Muscle of leg (tissue), 11 donors: ENCODE measurements around the gene PIMREG. TPM values are rescaled to one million over a fixed set of nuclear protein-coding genes. Genes with fewer than 3 reads are reported as not detected.

ENCODE experiments used
- DNase-seq: peaks from one replicate; pipeline ENCODE4 v3.0.0; 2013
- H3K27ac ChIP-seq: one replicate; pipeline ENCODE4 v1.5.1; 2013; ENCODE audit warnings: mild to moderate bottlenecking, low read length, control low read depth
- H3K27me3 ChIP-seq: one replicate; pipeline ENCODE4 v1.6.1; 2013; ENCODE audit warnings: low read length; ENCODE audit not compliant: control insufficient read depth, insufficient read depth
- H3K36me3 ChIP-seq: one replicate; pipeline ENCODE4 v1.6.1; 2013; ENCODE audit warnings: low read length; ENCODE audit not compliant: control insufficient read depth, insufficient read depth
- H3K4me1 ChIP-seq: one replicate; pipeline ENCODE4 v1.6.1; 2013; ENCODE audit warnings: low read length; ENCODE audit not compliant: control insufficient read depth, insufficient read depth
- H3K4me3 ChIP-seq: one replicate; pipeline ENCODE4 v1.5.1; 2013; ENCODE audit warnings: low read length, control low read depth
- H3K9me3 ChIP-seq: replicated peaks from 2 replicates; pipeline ENCODE4 v1.6.1; 2013; ENCODE audit warnings: low read depth, low read length; ENCODE audit not compliant: control insufficient read depth
- WGBS: methylation state at CpG from one replicate; pipeline ENCODE4 v1.1.5; 2013; ENCODE audit warnings: missing lambda C conversion rate; ENCODE audit not compliant: insufficient coverage; 5-methylcytosine and 5-hydroxymethylcytosine counted together
- polyA plus RNA-seq, 8 donors: library from polyadenylated mRNA; unstranded; fragments of 120-200 nt; gene quantifications; one replicate each; pipeline versions ENCODE4 v1.2.1 to v1.2.3, GENCODE V29; 2013; ENCODE audit warnings: inconsistent platforms in 1 of 8, low replicate concordance in 1 of 8; ENCODE audit not compliant: insufficient read length in 8 of 8, insufficient read depth in 1 of 8
- total RNA-seq: library from RNA; stranded (reverse); fragments of 120-200 nt; gene quantifications from one replicate; pipeline ENCODE4 v1.2.4, GENCODE V29; 2013

The PIMREG gene
- total and polyA plus RNA-seq, 9 donors, result 11.3 to 22.9 (median 19.0) TPM

GRCh38 chr17:6421700-6422604 is 22.3 kb upstream of the PIMREG start:
- H3K27me3 ChIP-seq, result peaks cover 9% of the 10 kb centered on the region

GRCh38 chr17:6422654-6423241 is 21.5 kb upstream of the PIMREG start:
- H3K27ac ChIP-seq, result no peak overlapping the region
- no peaks in the 10 kb centered on the region for H3K9me3 ChIP-seq
- WGBS, result 61% methylated on average over 12 of the region's 13 CpGs
- peaks cover 12% of the 10 kb centered on the region for H3K27me3 ChIP-seq
- DNase-seq, result no peak
- H3K4me1 ChIP-seq, result no peaks in the 10 kb centered on the region
- H3K36me3 ChIP-seq, result no peaks in the 10 kb centered on the region
- no peak overlapping the region for H3K4me3 ChIP-seq

More at GRCh38 chr17:6421700-6422604, 22.3 kb upstream of the PIMREG start:
- no peaks in the 10 kb centered on the region for H3K9me3 ChIP-seq
- peaks cover 3% of the 10 kb centered on the region for H3K4me1 ChIP-seq
- H3K4me3 ChIP-seq, result no peak overlapping the region
- peak; percentile 75 for DNase-seq
- no peak overlapping the region for H3K27ac ChIP-seq
- H3K36me3 ChIP-seq, result no peaks in the 10 kb centered on the region
- 18% methylated on average over 10 of the region's 13 CpGs for WGBS

GRCh38 chr17:6423931-6424330 is 20.3 kb upstream of the PIMREG start:
- no peaks in the 10 kb centered on the region for H3K4me1 ChIP-seq
- peaks cover 12% of the 10 kb centered on the region for H3K27me3 ChIP-seq
- H3K36me3 ChIP-seq, result no peaks in the 10 kb centered on the region
- no peak overlapping the region for H3K4me3 ChIP-seq
- WGBS, result 83% methylated on average over 6 of the region's 14 CpGs
- H3K27ac ChIP-seq, result no peak overlapping the region
- no peaks in the 10 kb centered on the region for H3K9me3 ChIP-seq
- DNase-seq, result no peak

- Histone ChIP-seq H3K27me3 (peaks cover 10% of the 10 kb centered on the region), H3K4me3 (no peak overlapping the region), H3K36me3 (no peaks in the 10 kb centered on the region), H3K27ac (no peak overlapping the region), H3K4me1 (no peaks in the 10 kb centered on the region), H3K9me3 (no peaks in the 10 kb centered on the region)
- no peak for DNase-seq
- 89% methylated on average over 16 of the region's 18 CpGs for WGBS
Measured at GRCh38 chr17:6425407-6425806, 18.8 kb upstream of the PIMREG start.

GRCh38 chr17:6426356-6427101 is 17.7 kb upstream of the PIMREG start:
- Histone ChIP-seq H3K4me3 (no peak overlapping the region), H3K9me3 (peaks cover 3% of the 10 kb centered on the region), H3K36me3 (no peaks in the 10 kb centered on the region), H3K4me1 (no peaks in the 10 kb centered on the region), H3K27ac (no peak overlapping the region), H3K27me3 (peaks cover 9% of the 10 kb centered on the region)
- DNase-seq, result no peak
- WGBS, result 81% methylated on average over 16 of the region's 25 CpGs

- Histone ChIP-seq H3K4me1 (no peaks in the 10 kb centered on the region), H3K36me3 (no peaks in the 10 kb centered on the region), H3K27ac (no peak overlapping the region), H3K4me3 (no peak overlapping the region), H3K27me3 (peaks cover 9% of the 10 kb centered on the region), H3K9me3 (peaks cover 3% of the 10 kb centered on the region)
- no CpG with 5 or more reads among the region's 7 CpGs for WGBS
- peak; percentile 29 for DNase-seq
Measured at GRCh38 chr17:6427279-6427781, 16.9 kb upstream of the PIMREG start.

- H3K9me3 ChIP-seq, result peaks cover 3% of the 10 kb centered on the region
- no peak for DNase-seq
- no peak overlapping the region for H3K4me3 ChIP-seq
- whole genome bisulfite sequencing, result 90% methylated on average over 15 of the region's 17 CpGs
- H3K27me3 ChIP-seq, result peaks cover 7% of the 10 kb centered on the region
- H3K4me1 ChIP-seq, result no peaks in the 10 kb centered on the region
- no peak overlapping the region for H3K27ac ChIP-seq
- H3K36me3 ChIP-seq, result no peaks in the 10 kb centered on the region
Measured at GRCh38 chr17:6428207-6428965, 15.9 kb upstream of the PIMREG start.

GRCh38 chr17:6429266-6429665 is 15.0 kb upstream of the PIMREG start:
- Histone ChIP-seq H3K4me1 (no peaks in the 10 kb centered on the region), H3K36me3 (no peaks in the 10 kb centered on the region), H3K27ac (no peak overlapping the region), H3K27me3 (peaks cover 4% of the 10 kb centered on the region), H3K9me3 (peaks cover 3% of the 10 kb centered on the region), H3K4me3 (no peak overlapping the region)
- 81% methylated on average over 4 of the region's 7 CpGs for WGBS
- DNase-seq, result no peak

- DNase-seq, result no peak
- Histone ChIP-seq H3K27ac (no peak overlapping the region), H3K4me3 (no peak overlapping the region), H3K9me3 (peaks cover 3% of the 10 kb centered on the region), H3K27me3 (peaks cover 4% of the 10 kb centered on the region), H3K36me3 (no peaks in the 10 kb centered on the region), H3K4me1 (no peaks in the 10 kb centered on the region)
Measured at GRCh38 chr17:6430769-6431168, 13.5 kb upstream of the PIMREG start.
